IPS-20b (cell line): ENCODE results near the gene FAM177B.
A peak's percentile ranks its signal among the peaks of the same experiment; 100 is the strongest.

Experiments
- H3K27ac ChIP-seq: one replicate; pipeline ENCODE4 v1.5.1; 2013; ENCODE audit warnings: low read length
- H3K27me3 ChIP-seq: 2 replicates; pipeline ENCODE4 v1.6.1; 2013; ENCODE audit warnings: mild to moderate bottlenecking, low read length, inconsistent platforms; ENCODE audit not compliant: insufficient read depth
- H3K36me3 ChIP-seq: 2 replicates; pipeline ENCODE4 v1.6.1; 2013; ENCODE audit warnings: low read depth, mild to moderate bottlenecking, inconsistent platforms, low read length, moderate library complexity; ENCODE audit not compliant: insufficient read depth
- H3K4me1 ChIP-seq: 2 replicates; pipeline ENCODE4 v1.6.1; 2013; ENCODE audit warnings: mild to moderate bottlenecking, control low read depth, inconsistent platforms, low read length, moderate library complexity; ENCODE audit not compliant: insufficient read depth
- H3K4me3 ChIP-seq: 2 replicates; pipeline ENCODE4 v1.5.1; 2013; ENCODE audit warnings: mild to moderate bottlenecking, low read length, inconsistent platforms
- H3K9ac ChIP-seq: 2 replicates; pipeline ENCODE4 v1.6.1; 2013; ENCODE audit warnings: low read depth, mild to moderate bottlenecking, inconsistent platforms, low read length, moderate library complexity
- H3K9me3 ChIP-seq: 2 replicates; pipeline ENCODE4 v1.6.1; 2013; ENCODE audit warnings: mild to moderate bottlenecking, low read depth, low read length, inconsistent platforms; ENCODE audit not compliant: insufficient read depth

FAM177B gene

GRCh38 chr1:222712253-222713090, 24.5 kb upstream of the FAM177B start, which contains the start of the genes AIDA and BROX:
TSS of gene AIDA (minus strand) at chr1:222712491. CDS start at chr1:222712317, 174 bp downstream.
TSS of gene BROX (plus strand) at chr1:222712564. CDS start at chr1:222715700, 3,136 bp downstream.
- Histone ChIP-seq H3K9me3 (no peaks in the 10 kb centered on the region), H3K4me3 (peak within 1 kb of the TSS; percentile 98), H3K27me3 (no peaks in the 10 kb centered on the region), H3K4me1 (peaks cover 8% of the 10 kb centered on the region; the same call in 1 of the 2 replicates), H3K9ac (peak within 1 kb of the TSS; percentile 94), H3K36me3 (peaks cover 14% of the 10 kb centered on the region), H3K27ac (peak within 1 kb of the TSS; percentile 77)

- Histone ChIP-seq H3K27me3 (no peaks in the 10 kb centered on the region), H3K36me3 (peaks cover 22% of the 10 kb centered on the region), H3K27ac (peak overlapping the region; percentile 77), H3K9me3 (no peaks in the 10 kb centered on the region), H3K9ac (peak overlapping the region; percentile 94), H3K4me1 (peaks cover 8% of the 10 kb centered on the region; the same call in 1 of the 2 replicates), H3K4me3 (peak overlapping the region; percentile 98)
These were observed 23.7 kb upstream of the FAM177B start for GRCh38 chr1:222713091-222713961.

GRCh38 chr1:222716393-222716792, 20.6 kb upstream of the FAM177B start:
- Histone ChIP-seq H3K9ac (no peak overlapping the region), H3K9me3 (no peaks in the 10 kb centered on the region), H3K27me3 (no peaks in the 10 kb centered on the region), H3K36me3 (peaks cover 52% of the 10 kb centered on the region), H3K4me3 (no peak overlapping the region), H3K27ac (no peak overlapping the region), H3K4me1 (no peaks in the 10 kb centered on the region)

GRCh38 chr1:222728746-222729145, 8.3 kb upstream of the FAM177B start:
- Histone ChIP-seq H3K36me3 (peaks cover 91% of the 10 kb centered on the region), H3K4me1 (no peaks in the 10 kb centered on the region), H3K9me3 (no peaks in the 10 kb centered on the region), H3K27me3 (no peaks in the 10 kb centered on the region), H3K27ac (no peak overlapping the region), H3K4me3 (no peak overlapping the region), H3K9ac (no peak overlapping the region)

- Histone ChIP-seq H3K9me3 (no peaks in the 10 kb centered on the region), H3K4me1 (peaks cover 6% of the 10 kb centered on the region; the same call in 1 of the 2 replicates), H3K36me3 (peaks cover 89% of the 10 kb centered on the region), H3K27ac (no peak overlapping the region), H3K27me3 (no peaks in the 10 kb centered on the region), H3K4me3 (no peak overlapping the region), H3K9ac (no peak overlapping the region)
These were observed 6.1 kb upstream of the FAM177B start for GRCh38 chr1:222730866-222731265.

- no peaks in the 10 kb centered on the region for H3K9me3 ChIP-seq
- H3K4me3 ChIP-seq = no peak overlapping the region
- peaks cover 74% of the 10 kb centered on the region for H3K36me3 ChIP-seq
- no peak overlapping the region for H3K9ac ChIP-seq
- H3K27ac ChIP-seq = no peak overlapping the region
- peaks cover 17% of the 10 kb centered on the region; the same call in 1 of the 2 replicates for H3K4me1 ChIP-seq
- H3K27me3 ChIP-seq = no peaks in the 10 kb centered on the region
These were observed 4.5 kb upstream of the FAM177B start for GRCh38 chr1:222732216-222733159.

GRCh38 chr1:222734740-222735139, 2.3 kb upstream of the FAM177B start:
- H3K36me3 ChIP-seq = peaks cover 53% of the 10 kb centered on the region
- peaks cover 20% of the 10 kb centered on the region; the same call in 1 of the 2 replicates for H3K4me1 ChIP-seq
- no peaks in the 10 kb centered on the region for H3K9me3 ChIP-seq
- no peak overlapping the region for H3K9ac ChIP-seq
- no peaks in the 10 kb centered on the region for H3K27me3 ChIP-seq
- H3K4me3 ChIP-seq = no peak overlapping the region
- H3K27ac ChIP-seq = no peak overlapping the region

GRCh38 chr1:222736470-222736869, 532 bp upstream of the FAM177B start:
- H3K4me1 ChIP-seq = peaks cover 20% of the 10 kb centered on the region; the same call in 1 of the 2 replicates
- no peak overlapping the region for H3K27ac ChIP-seq
- H3K9me3 ChIP-seq = no peaks in the 10 kb centered on the region
- H3K27me3 ChIP-seq = no peaks in the 10 kb centered on the region
- no peak overlapping the region; the same call in 1 of the 2 replicates for H3K9ac ChIP-seq
- H3K36me3 ChIP-seq = peaks cover 36% of the 10 kb centered on the region
- H3K4me3 ChIP-seq = peak overlapping the region; percentile 37; the same call in 1 of the 2 replicates

- no peak overlapping the region for H3K9ac ChIP-seq
- H3K36me3 ChIP-seq = peaks cover 10% of the 10 kb centered on the region
- H3K9me3 ChIP-seq = no peaks in the 10 kb centered on the region
- no peaks in the 10 kb centered on the region for H3K27me3 ChIP-seq
- no peak overlapping the region for H3K4me3 ChIP-seq
- H3K27ac ChIP-seq = no peak overlapping the region
- H3K4me1 ChIP-seq = peaks cover 20% of the 10 kb centered on the region; the same call in 1 of the 2 replicates
These were observed 2.5 kb downstream of the FAM177B start for GRCh38 chr1:222739465-222739864.

- H3K4me3 ChIP-seq = no peak overlapping the region
- peaks cover 7% of the 10 kb centered on the region; the same call in 1 of the 2 replicates for H3K36me3 ChIP-seq
- H3K27ac ChIP-seq = no peak overlapping the region
These were observed 2.9 kb downstream of the FAM177B start for GRCh38 chr1:222739929-222740328.

More at GRCh38 chr1:222739929-222740328, 2.9 kb downstream of the FAM177B start:
- Histone ChIP-seq H3K9ac (no peak overlapping the region), H3K9me3 (no peaks in the 10 kb centered on the region), H3K27me3 (no peaks in the 10 kb centered on the region), H3K4me1 (peaks cover 20% of the 10 kb centered on the region; the same call in 1 of the 2 replicates)
